GM18499 (cell line): Measurements from ENCODE around the gene FAAP100.
"Not testable (repeated sequence)": the region's sequence is repeated elsewhere in the genome, so short reads cannot be mapped to it uniquely, and the experiment has no call there.

Experiments
- ATAC-seq: cut with Tn5 transposase; IDR thresholded peaks from one replicate; pipeline ENCODE4 v1.9.1; 2021; ENCODE audit warnings: moderate number of reproducible peaks; ENCODE audit not compliant: insufficient read depth, unreplicated experiment

Gene FAAP100, protein sequence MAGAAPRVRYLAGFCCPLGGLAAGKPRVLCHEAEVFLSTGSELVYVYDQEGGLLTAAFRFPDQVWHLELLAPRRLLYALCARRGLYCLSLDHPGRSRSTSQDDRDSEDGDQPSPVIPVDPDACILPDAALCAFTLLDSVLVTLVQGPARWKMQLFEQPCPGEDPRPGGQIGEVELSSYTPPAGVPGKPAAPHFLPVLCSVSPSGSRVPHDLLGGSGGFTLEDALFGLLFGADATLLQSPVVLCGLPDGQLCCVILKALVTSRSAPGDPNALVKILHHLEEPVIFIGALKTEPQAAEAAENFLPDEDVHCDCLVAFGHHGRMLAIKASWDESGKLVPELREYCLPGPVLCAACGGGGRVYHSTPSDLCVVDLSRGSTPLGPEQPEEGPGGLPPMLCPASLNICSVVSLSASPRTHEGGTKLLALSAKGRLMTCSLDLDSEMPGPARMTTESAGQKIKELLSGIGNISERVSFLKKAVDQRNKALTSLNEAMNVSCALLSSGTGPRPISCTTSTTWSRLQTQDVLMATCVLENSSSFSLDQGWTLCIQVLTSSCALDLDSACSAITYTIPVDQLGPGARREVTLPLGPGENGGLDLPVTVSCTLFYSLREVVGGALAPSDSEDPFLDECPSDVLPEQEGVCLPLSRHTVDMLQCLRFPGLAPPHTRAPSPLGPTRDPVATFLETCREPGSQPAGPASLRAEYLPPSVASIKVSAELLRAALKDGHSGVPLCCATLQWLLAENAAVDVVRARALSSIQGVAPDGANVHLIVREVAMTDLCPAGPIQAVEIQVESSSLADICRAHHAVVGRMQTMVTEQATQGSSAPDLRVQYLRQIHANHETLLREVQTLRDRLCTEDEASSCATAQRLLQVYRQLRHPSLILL

DNA sequence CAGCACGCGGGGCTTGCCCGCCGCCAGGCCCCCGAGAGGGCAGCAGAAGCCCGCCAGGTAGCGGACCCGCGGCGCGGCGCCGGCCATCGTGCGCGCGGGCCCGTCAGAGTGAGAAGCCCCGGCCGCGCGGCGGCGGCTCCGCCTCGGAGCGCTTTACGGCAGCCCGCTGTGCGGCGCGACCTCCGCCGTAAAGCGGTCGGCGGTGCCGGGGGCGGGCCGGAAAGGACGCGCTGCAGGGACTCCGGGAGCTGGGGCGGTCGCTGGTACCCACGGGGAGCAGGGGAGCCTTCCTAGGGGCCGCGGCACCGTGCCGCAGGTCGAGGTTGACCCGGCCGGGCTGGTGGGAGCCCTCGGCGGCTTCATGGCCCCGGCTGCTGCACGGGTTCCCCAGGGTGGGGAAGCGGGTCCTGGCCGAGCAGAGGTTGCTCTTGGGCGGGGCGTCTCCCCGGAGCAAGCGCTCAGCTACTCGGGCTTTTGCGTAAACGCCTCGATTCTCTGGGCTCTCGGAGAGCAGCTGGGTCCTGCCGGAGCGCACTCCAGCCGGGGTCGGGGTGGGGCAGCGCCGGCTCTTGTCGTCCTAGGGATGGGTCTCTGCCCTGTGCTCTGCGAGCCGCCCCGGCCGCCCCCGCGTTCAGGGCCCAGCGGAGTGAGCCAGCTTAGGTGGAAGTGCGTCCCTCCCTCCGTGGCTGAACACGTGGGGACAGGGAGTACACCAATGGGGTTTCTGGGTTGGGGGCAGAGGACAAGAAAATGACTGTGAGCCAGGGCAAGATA, at the start of gene FAAP100:
TSS of gene FAAP100 (minus strand) at position 110 of the 774 bp plus-strand sequence. CDS start at position 87, 23 bp downstream.
- no peak for ATAC-seq

DNA sequence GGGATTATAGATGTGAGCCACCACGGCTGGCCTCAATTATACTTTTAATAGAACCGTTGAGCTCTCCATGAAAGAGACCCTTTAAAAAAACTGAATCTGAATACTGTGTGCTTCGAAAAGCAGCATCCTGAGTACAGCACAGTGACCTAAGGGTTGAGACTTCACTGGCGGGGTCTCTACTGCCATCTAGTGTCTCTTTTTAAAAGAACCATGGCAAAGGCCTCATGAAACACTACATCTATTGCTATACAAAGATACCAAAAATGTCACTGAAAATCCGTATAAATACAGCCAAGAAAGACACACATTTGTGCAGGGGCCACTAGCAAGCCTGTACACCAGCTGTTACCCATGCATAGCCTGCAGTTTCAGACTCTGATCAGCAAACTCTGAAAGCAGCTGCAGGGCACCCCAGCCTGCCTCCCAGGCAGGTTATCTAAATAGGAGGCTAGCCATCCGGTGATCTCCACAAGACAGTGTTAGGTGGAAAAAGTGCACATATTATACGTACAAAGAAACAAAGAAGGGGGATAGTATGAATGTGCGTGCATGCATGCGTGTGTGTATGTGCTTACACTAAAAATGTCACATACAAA, 49.5 kb upstream of the FAAP100 start:
- no peak for ATAC-seq

DNA sequence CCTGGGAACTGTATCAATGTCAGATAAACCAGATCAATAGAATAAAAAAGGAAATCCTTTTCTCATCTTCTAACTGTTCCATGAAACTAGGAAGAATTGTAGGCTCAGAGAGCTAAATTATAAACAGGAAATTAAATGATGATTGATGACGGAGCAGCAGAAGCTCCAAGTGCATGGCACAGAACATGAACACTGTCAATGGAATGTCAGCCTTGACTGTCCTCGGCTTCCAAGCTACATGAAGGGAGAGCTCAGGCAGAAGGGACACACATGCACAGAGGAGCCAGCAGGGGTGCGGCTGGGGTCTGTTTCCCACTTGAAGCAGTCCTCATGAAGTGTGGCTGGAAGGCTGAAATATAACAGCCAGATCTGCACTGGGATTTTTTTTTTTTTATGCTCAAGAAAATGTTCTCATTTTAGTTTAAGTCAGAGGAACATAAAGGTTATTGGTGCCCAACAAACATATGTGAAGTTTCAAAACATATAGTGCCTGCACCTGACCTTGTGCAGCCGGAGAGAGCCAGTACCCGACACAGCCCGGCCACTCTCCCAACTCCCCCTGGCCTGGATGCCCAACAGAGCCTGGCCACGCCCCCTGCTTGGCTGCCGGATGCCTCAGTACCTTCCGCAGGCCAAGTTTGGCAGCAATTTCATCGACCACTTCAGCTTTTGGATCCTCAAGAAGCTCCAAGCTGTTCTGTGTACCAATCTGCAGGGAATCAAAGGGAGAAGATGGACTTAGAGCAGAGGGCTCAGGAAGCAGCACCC, 47.8 kb upstream of the FAAP100 start:
- no peak for ATAC-seq

DNA sequence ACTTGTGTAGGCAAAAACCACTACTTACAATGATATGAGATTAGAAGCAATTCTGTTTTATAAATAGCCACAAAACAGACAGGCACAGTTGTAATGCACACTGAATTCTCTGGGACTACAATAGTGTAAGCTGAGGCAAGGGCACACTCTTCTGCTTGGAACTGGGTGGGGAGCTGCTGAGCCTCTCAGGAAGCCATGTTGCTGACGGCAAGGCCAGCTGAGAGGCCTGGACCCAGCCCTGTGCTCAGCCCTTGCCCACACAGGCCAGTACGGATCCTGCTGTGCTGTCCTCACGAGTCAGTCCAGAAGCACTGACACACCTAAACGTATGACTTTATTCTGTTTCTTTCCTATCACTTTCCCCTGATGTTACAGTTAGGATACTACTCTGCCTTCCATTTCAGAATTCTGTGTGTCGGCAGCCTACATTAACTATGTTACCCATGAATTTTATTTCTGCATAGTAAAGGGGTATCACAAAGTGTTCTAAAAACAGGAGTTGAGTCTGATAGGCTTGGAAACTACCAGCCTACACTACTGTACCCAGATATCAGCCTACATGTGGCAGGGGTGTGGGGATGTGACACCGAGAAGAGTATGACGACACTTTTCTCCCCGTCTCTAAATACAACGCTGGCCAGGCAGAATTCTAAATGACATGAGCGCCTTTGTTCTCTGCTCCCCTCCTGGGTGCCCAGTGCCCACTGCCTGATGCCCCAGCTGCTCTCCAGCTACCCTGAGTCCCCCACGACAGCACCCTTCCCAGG, 41.1 kb upstream of the FAAP100 start:
- ATAC-seq, result no peak

DNA sequence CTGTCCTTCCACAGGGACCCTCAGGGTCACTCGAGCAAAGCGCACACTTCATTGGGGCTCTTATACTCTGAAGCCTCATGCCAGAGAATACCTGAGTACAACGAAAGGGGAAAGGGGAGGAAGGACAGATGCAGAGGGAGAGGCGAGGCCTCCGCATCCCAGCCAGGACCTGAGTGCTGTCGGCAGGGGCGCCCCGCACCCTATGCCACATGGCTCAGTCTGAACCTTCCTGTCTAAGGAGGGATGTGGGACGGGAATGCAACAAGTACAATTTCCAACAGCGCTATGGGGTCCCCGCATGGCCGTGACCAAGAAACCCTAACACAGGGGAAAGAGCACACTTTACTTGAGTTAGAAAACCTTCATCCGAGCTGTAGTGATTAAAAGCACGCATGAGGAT, 39.8 kb upstream of the FAAP100 start:
- no peak for ATAC-seq

DNA sequence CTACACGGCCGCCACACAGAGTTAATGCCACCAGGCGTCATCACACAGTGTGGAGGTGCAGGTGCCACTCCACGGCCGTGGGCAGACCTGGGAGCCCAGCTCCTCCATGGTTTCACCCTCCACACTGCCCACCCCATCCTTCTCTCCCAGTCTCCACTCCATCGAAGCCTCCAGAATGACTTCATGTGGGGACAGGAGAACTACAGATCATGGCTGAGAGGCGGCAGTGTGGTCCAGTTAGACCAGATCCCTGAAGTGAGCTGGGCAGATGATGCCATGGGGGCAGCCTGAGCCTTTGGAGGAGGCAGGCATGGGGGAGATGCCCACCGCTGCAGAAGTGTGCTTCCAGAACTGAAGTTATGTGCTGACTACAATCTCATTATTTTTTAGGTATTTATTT, 38.0 kb upstream of the FAAP100 start:
- no peak for ATAC-seq

DNA sequence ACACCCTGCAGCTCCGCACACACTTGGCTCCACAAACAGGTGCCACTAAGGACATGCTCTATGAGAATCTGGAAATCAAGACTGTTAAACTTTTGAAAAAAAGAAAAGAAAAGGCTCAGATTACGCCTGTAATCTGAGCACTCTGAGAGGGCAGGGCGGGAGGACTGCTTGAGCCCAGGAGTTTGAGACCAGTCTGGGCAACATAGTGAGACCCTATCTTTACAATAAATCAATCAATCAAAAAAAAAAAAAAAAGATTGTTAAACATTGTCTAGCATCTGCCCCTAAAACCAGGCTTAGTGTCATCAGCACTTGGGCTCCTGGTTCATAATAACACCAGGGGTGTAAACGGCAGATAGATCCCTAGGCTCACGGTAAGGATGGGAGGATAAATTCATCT, 37.5 kb upstream of the FAAP100 start:
- ATAC-seq, result no peak

DNA sequence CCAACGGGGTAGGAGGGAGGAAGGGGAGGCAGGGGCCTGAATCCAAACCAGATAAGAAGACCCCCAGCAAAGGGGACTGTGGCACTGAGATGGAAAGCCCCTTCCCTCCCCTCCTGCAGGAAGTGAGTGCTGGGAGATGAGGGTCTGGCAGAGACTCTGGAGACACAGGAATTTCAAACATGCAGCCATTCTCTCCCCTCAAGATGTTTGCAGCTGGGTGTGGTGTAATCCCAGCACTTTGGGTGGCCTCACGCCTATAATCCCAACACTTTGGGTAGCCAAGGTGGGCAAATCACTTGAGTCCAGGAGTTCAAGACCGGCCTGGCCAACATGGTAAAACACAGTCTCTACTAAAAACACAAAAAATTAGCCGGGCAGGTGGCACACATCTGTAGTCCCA, 33.9 kb upstream of the FAAP100 start:
- ATAC-seq, result no peak

DNA sequence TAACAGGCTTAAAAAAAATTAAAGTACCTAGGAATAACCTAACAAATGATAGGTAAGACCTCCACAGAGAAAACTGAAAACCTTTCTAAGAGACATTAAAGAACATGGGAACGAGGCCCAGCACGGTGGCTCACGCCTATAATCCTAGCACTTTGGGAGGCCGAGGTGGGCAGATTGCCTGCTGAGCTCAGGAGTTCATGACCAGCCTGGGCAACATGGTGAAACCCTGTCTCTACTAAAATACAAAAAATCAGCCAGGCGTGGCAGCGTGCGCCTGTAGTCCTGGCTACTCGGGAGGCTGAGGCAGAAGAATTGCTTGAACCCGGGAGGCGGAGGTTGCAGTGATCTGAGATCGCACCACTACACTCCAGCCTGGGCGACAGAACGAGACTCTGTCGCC, 32.6 kb upstream of the FAAP100 start:
- not testable (repeated sequence) for ATAC-seq

DNA sequence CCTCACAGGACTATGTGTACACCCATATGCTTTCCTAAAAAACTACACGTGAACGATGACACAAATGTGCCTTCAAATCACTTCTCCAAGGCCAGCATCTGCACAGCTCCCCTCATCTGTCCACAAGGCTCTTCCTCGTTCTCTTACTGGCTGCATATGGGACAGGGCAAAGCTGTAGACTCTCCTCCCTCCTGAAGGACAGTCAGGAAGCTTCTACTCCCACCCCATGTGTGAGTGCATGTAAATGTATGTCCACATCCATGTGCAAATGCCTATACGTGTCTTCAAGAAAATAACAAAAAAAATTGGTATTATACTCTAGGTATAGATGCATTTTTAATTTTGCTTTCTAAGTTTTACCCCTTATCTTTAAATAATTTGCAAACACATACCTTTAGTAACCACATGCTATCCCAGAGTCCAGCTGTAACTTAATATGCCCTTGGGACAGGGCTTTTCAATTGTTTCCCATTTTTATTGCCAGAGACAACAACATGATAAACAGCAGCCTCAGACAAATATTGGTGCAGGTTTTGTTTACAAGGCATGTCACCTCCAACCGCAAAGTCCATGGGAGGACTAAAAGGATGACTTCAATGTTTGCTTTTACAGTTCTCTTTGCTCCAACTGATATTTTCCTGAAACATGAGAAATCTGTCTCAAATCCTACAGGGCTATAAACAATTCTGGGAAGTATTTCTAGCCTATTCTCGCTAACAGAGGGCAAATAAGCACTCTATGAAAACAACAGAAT, 31.6 kb upstream of the FAAP100 start:
- ATAC-seq, result no peak

DNA sequence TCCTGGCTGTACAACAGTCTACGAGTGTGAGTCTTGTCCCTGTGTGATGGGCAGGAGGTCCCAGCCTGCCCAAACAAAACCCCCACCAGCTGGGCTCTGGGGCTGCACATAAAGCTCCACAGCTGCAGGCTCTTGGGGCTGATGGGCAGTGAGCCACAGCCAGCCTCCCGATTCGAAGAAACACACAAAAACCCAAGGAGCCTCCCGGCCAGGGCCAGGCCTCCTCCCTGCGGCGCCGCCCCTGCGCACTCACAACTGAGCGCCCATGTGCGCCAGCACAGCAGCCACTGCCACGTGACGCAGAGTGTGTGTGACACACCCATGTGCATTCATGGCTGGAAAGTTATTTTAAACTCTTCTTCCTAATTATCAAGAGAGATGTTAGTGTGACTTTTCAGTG, 30.6 kb upstream of the FAAP100 start:
- ATAC-seq, result no peak

DNA sequence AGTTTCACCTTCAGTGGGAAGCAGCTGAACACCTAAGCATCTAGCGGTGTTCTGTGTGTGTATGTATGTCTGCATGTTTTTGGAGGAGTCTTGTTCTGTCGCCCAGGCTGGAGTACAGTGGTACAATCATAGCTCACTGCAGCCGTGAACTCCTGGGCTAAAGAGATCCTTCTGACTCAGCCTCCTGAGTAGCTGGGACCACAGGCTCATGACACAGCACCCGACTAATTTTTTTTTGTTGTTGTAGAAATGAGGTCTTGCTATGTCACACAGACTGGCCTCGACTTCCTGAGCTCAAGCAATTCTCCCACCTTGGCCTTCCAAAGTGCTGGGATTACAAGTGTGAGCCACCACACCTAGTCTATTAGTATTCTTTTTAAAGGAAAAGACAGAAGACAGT, 30.2 kb upstream of the FAAP100 start:
- ATAC-seq, result no peak

DNA sequence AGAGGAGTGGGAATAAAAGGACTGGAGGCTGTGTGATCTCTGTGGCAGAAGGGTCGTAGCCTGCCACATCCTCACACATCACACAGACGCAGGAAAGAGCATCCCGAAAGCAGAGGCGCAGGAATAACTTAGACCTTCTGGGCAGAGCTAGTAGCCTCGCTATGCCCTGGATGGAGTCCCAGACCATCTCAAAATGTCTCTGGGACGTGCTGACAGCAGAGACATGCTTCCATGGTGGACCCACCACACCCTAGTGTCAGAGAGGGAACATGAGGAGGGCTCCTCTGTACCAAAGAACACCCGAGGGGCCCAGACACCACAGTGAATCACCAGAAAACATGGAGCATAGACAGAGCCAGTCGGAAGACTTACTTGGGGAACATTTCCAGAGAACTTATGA, 29.6 kb upstream of the FAAP100 start:
- ATAC-seq, result no peak

DNA sequence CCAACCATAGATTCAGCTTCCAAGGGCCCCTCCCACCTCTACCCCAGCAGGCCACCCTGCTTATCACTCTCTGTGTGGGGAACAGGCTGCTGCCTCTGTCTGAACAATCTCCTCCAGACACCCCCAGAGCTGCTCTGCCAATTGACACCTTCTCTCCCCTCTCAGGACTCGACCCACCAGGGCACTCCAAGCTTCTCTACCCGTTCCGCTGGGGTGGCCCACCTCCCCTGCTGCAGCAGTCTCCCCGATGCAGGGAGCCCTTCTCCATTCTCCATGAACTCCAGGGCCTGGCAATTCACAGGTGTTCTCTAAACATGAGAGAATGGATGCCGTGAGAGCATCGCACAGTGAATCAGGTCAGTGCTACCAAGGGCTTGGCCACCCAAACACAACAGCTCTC, 28.3 kb upstream of the FAAP100 start:
- no peak for ATAC-seq

DNA sequence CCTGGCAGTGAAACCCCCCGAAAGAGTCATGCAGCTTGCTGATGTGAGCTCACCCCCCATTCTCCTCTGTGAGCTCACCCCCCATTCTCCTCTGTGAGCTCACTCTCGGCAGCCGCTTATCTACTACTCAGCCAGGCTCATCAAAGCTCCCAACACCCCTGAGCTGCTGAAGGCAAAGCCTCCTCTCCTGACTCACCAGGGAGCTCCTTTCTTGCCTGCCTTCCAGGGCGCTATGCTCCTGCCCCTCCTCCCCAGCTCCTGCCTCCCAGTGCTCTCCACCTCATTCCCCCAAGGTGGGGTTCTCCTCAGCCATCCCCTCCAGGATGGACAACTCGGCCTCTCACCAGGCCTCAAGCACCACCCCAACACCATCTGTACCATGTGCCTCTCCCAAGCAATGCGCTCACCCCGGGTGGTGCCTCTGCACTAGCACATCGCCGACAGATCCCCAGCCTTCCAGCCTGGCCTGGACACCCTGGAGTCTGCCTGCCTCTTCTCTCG, 27.7 kb upstream of the FAAP100 start:
- ATAC-seq, result no peak

DNA sequence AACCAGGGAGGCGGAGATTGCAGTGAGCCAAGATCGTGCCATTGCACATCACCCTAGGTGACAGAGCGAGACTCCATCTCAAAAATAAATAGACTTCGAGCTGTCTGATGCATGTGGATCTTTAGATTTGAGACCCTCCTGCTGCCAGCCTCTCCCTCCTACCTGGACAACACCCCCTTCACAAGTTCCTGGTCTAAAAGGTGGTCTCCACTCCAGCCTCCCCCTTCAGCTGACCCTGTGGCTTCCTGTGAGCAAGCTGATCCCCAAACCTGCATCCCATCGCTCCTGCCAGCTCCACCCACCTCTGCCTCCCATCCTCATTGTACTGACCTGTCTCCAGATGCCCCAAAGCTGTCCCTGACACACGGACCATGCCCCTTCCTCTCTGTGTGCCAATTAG, 27.1 kb upstream of the FAAP100 start:
- ATAC-seq, result no peak

DNA sequence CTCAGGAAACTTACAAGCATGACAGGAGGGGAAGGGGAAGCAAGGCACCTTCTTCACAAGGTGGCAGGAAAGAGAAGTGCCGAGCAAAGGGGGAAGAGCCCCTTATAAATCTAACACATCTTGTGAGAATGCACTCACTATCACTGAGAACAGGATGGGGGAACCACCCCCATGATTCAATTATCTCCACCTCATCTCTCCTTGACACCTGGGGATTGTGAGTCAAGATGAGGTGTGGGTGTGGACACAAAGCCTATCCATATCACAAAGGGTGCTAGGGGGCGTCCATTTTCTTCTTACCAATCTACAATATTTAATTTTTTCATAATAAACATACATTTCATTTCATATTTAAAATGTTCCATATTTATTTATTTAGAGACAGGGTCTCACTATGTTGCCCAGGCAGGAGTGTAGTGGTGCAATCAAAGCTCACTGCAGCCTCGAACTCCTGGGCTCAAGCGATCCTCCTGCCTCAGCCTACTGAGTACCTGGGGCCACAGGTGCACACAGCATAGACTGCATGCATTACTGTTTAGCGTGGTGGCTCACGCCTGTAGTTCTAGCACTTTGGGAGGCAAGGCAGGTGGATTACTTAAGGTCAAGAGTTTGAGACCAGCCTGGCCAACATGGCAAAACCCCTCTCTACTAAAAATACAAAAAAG, 26.5 kb upstream of the FAAP100 start:
- ATAC-seq, result no peak
